GM23338 (cell line): ENCODE measurements around the gene PHF10. TPM values are rescaled to one million over a fixed set of nuclear protein-coding genes. Genes with fewer than 3 reads are reported as not detected.

ENCODE experiments used
- ATAC-seq: fragments of 200-7000 bp; cut with Tn5 transposase; 3 replicates; pipeline ENCODE4 v1.9.1; 2020
- DNase-seq: peaks from one replicate; pipeline ENCODE4 v3.0.0-alpha.2; 2015; ENCODE audit warnings: low spot score
- H2AFZ ChIP-seq: fragments of 200-600 bp; sonication (generic); 2 replicates; pipeline ENCODE4 v1.8.0; 2016; ENCODE audit warnings: antibody characterized with exemption, mild to moderate bottlenecking, moderate library complexity
- H3F3A ChIP-seq: fragments of 200-600 bp; sonication (generic); replicated peaks from 2 replicates; pipeline ENCODE4 v1.8.0; 2017; ENCODE audit warnings: antibody characterized with exemption, mixed run types, low read depth
- H3K27ac ChIP-seq: fragments of 200-600 bp; sonication (generic); 2 replicates; pipeline ENCODE4 v1.6.1; 2016; ENCODE audit warnings: low read depth
- H3K27me3 ChIP-seq: fragments of 200-600 bp; sonication (generic); 2 replicates; pipeline ENCODE4 v1.8.0; 2016; ENCODE audit warnings: mild to moderate bottlenecking, mixed run types, moderate library complexity; ENCODE audit not compliant: insufficient read depth
- H3K36me3 ChIP-seq: fragments of 200-600 bp; sonication (generic); 2 replicates; pipeline ENCODE4 v1.8.0; 2016; ENCODE audit warnings: mild to moderate bottlenecking; ENCODE audit not compliant: insufficient read depth
- H3K4me1 ChIP-seq: fragments of 200-600 bp; sonication (generic); 2 replicates; pipeline ENCODE4 v1.8.0; 2016; ENCODE audit warnings: mild to moderate bottlenecking, moderate library complexity; ENCODE audit not compliant: insufficient read depth
- H3K4me2 ChIP-seq: fragments of 200-600 bp; sonication (generic); 2 replicates; pipeline ENCODE4 v1.7.1; 2017; ENCODE audit warnings: mixed run types
- H3K4me3 ChIP-seq: fragments of 200-600 bp; sonication (generic); 2 replicates; pipeline ENCODE4 v1.6.1; 2016; ENCODE audit warnings: mixed run types
- H3K79me2 ChIP-seq: fragments of 200-600 bp; sonication (generic); replicated peaks from 2 replicates; pipeline ENCODE4 v1.8.0; 2017; ENCODE audit warnings: mild to moderate bottlenecking; ENCODE audit not compliant: insufficient read depth
- H3K9me2 ChIP-seq: fragments of 200-600 bp; sonication (generic); 2 replicates; pipeline ENCODE4 v1.8.0; 2017; ENCODE audit not compliant: insufficient read depth
- H4K20me1 ChIP-seq: fragments of 200-600 bp; sonication (generic); replicated peaks from 2 replicates; pipeline ENCODE4 v1.8.0; 2017; ENCODE audit warnings: mild to moderate bottlenecking; ENCODE audit not compliant: insufficient read depth
- H3K27ac Mint-ChIP-seq: 2 replicates; pipeline ENCODE4 v1.8.0; 2020; ENCODE audit warnings: inconsistent platforms, mild to moderate bottlenecking, moderate library complexity, mixed read lengths
- H3K27me3 Mint-ChIP-seq: 3 replicates; pipeline ENCODE4 v1.8.0; 2022; ENCODE audit warnings: low read depth, mild to moderate bottlenecking, moderate library complexity, mixed read lengths, inconsistent platforms; ENCODE audit not compliant: insufficient read depth, poor library complexity
- H3K36me3 Mint-ChIP-seq: 3 replicates; pipeline ENCODE4 v1.8.0; 2021; ENCODE audit warnings: low read depth, mild to moderate bottlenecking, inconsistent platforms, moderate library complexity, mixed read lengths
- H3K4me1 Mint-ChIP-seq: 3 replicates; pipeline ENCODE4 v1.8.0; 2020; ENCODE audit warnings: mild to moderate bottlenecking, inconsistent platforms, mixed read lengths
- H3K4me3 Mint-ChIP-seq: 3 replicates; pipeline ENCODE4 v1.8.0; 2021; ENCODE audit warnings: moderate library complexity, mild to moderate bottlenecking, inconsistent platforms, mixed read lengths
- H3K9me3 Mint-ChIP-seq: 3 replicates; pipeline ENCODE4 v1.8.0; 2020; ENCODE audit warnings: moderate library complexity, mild to moderate bottlenecking, inconsistent platforms, mixed read lengths
- CREB1 ChIP-seq: fragments of 250-450 bp; sonication (Bioruptor Pico); IDR thresholded peaks from 2 replicates; pipeline ENCODE4 v1.5.0; 2020; ENCODE audit warnings: low read depth, mild to moderate bottlenecking, moderate library complexity
- EZH2 ChIP-seq: fragments of 200-600 bp; sonication (generic); IDR thresholded peaks from one replicate; pipeline ENCODE4 v1.8.0; 2017; ENCODE audit warnings: antibody characterized with exemption, mild to moderate bottlenecking, low read depth; ENCODE audit not compliant: unreplicated experiment
- ZNF114 ChIP-seq: fragments of 250-450 bp; sonication (Bioruptor Pico); IDR thresholded peaks from 2 replicates; pipeline ENCODE4 v1.5.0; 2020; ENCODE audit warnings: mild to moderate bottlenecking, moderate library complexity
- polyA plus RNA-seq: library from polyadenylated mRNA; unstranded; fragments of >200 nt; fragmentation: Nextera tagmentation; extraction: Ambion mirVana; gene quantifications from 2 replicates; pipeline ENCODE4 v1.2.1, GENCODE V29; 2016
- total RNA-seq: library from RNA; depleted of rRNA; stranded (reverse); fragments of >200 nt; shearing (Covaris generic); gene quantifications from 2 replicates; pipeline ENCODE4 v1.2.3, GENCODE V29; 2014
- TF ChIP-seq, protein P1 (sequence below): IDR thresholded peaks from one replicate; pipeline ENCODE4 v1.6.1; 2018; ENCODE audit warnings: antibody characterized with exemption; ENCODE audit not compliant: unreplicated experiment
- TF ChIP-seq, protein P2 (sequence below): IDR thresholded peaks from 2 replicates; pipeline ENCODE4 v1.6.1; 2016; ENCODE audit warnings: antibody characterized with exemption

The PHF10 gene
- total and polyA plus RNA-seq, 2 experiments from 2014 or later = 16.5 to 44.7 TPM

- TF ChIP-seq, protein P1, sequence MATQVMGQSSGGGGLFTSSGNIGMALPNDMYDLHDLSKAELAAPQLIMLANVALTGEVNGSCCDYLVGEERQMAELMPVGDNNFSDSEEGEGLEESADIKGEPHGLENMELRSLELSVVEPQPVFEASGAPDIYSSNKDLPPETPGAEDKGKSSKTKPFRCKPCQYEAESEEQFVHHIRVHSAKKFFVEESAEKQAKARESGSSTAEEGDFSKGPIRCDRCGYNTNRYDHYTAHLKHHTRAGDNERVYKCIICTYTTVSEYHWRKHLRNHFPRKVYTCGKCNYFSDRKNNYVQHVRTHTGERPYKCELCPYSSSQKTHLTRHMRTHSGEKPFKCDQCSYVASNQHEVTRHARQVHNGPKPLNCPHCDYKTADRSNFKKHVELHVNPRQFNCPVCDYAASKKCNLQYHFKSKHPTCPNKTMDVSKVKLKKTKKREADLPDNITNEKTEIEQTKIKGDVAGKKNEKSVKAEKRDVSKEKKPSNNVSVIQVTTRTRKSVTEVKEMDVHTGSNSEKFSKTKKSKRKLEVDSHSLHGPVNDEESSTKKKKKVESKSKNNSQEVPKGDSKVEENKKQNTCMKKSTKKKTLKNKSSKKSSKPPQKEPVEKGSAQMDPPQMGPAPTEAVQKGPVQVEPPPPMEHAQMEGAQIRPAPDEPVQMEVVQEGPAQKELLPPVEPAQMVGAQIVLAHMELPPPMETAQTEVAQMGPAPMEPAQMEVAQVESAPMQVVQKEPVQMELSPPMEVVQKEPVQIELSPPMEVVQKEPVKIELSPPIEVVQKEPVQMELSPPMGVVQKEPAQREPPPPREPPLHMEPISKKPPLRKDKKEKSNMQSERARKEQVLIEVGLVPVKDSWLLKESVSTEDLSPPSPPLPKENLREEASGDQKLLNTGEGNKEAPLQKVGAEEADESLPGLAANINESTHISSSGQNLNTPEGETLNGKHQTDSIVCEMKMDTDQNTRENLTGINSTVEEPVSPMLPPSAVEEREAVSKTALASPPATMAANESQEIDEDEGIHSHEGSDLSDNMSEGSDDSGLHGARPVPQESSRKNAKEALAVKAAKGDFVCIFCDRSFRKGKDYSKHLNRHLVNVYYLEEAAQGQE = no peak
Observed at GRCh38 chr6:169763881-169764280, 39.6 kb upstream of the PHF10 start (continued).

- DNase-seq (no peak), ATAC-seq (no peak)
- TF ChIP-seq, protein P2, sequence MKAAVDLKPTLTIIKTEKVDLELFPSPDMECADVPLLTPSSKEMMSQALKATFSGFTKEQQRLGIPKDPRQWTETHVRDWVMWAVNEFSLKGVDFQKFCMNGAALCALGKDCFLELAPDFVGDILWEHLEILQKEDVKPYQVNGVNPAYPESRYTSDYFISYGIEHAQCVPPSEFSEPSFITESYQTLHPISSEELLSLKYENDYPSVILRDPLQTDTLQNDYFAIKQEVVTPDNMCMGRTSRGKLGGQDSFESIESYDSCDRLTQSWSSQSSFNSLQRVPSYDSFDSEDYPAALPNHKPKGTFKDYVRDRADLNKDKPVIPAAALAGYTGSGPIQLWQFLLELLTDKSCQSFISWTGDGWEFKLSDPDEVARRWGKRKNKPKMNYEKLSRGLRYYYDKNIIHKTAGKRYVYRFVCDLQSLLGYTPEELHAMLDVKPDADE = no peak
- no peak for TF ChIP-seq CREB1 (CRISPR knock-in tag)
- no peak for TF ChIP-seq ZNF114
- TF ChIP-seq EZH2 = no peak
- no peaks in the 10 kb centered on the region for H3K36me3 ChIP-seq
- H3K4me1 Mint-ChIP-seq = no peaks in the 10 kb centered on the region
- no peak overlapping the region for H2AFZ ChIP-seq
- no peaks in the 10 kb centered on the region for H3K4me1 ChIP-seq
- no peaks in the 10 kb centered on the region for H3K9me3 Mint-ChIP-seq
- H4K20me1 ChIP-seq = no peaks in the 10 kb centered on the region
- H3K79me2 ChIP-seq = no peaks in the 10 kb centered on the region
- H3K4me3 Mint-ChIP-seq = no peak overlapping the region
- H3K27ac Mint-ChIP-seq = no peak overlapping the region
- no peaks in the 10 kb centered on the region for H3K9me2 ChIP-seq
- H3K36me3 Mint-ChIP-seq = peaks cover 24% of the 10 kb centered on the region
- H3K27ac ChIP-seq = no peak overlapping the region
- no peak overlapping the region for H3K4me3 ChIP-seq
- H3K27me3 ChIP-seq = no peaks in the 10 kb centered on the region
- no peak overlapping the region for H3K4me2 ChIP-seq
- peaks cover 9% of the 10 kb centered on the region for H3K27me3 Mint-ChIP-seq
- H3F3A ChIP-seq = no peaks in the 10 kb centered on the region
Observed at GRCh38 chr6:169763308-169763707, 39.0 kb upstream of the PHF10 start.

GRCh38 chr6:169755162-169755561 is 30.9 kb upstream of the PHF10 start:
- Histone ChIP-seq H3K36me3 (no peaks in the 10 kb centered on the region; the same call in 1 of the 2 replicates), H3K27me3 (no peaks in the 10 kb centered on the region), H3K9me2 (no peaks in the 10 kb centered on the region), H4K20me1 (no peaks in the 10 kb centered on the region), H3K4me3 (no peak overlapping the region), H3F3A (no peaks in the 10 kb centered on the region), H3K79me2 (peaks cover 9% of the 10 kb centered on the region), H3K4me1 (peaks cover 21% of the 10 kb centered on the region), H3K4me2 (no peak overlapping the region), H3K27ac (no peak overlapping the region), H2AFZ (no peak overlapping the region)
- no peaks in the 10 kb centered on the region for H3K9me3 Mint-ChIP-seq
- peaks cover 19% of the 10 kb centered on the region for H3K4me1 Mint-ChIP-seq
- peaks cover 2% of the 10 kb centered on the region for H3K27me3 Mint-ChIP-seq
- TF ChIP-seq, protein P1 = no peak
- H3K36me3 Mint-ChIP-seq = peaks cover 21% of the 10 kb centered on the region
- no peak for ATAC-seq
- no peak for DNase-seq
- no peak overlapping the region for H3K27ac Mint-ChIP-seq
- no peak overlapping the region for H3K4me3 Mint-ChIP-seq
